Mucosa of descending colon (tissue), 3 donors: ENCODE results near the gene SGMS2. TPM values are rescaled to one million over a fixed set of nuclear protein-coding genes. Genes with fewer than 3 reads are reported as not detected.

Experiments
- ATAC-seq: fragments of 200-7000 bp; cut with Tn5 transposase; one replicate; pipeline ENCODE4 v1.9.1; 2020; ENCODE audit warnings: mild to moderate bottlenecking, moderate library complexity
- DNase-seq, 3 donors: peaks; one replicate each; pipeline ENCODE4 v3.0.0-alpha.2; 2020
- H3K36me3 ChIP-seq: fragments of 200-600 bp; one replicate; pipeline ENCODE4 v1.8.0; 2021; ENCODE audit warnings: low read depth, mild to moderate bottlenecking
- H3K4me1 ChIP-seq: fragments of 200-600 bp; one replicate; pipeline ENCODE4 v1.8.0; 2021; ENCODE audit warnings: low read depth, mild to moderate bottlenecking
- H3K4me3 ChIP-seq: fragments of 200-600 bp; one replicate; pipeline ENCODE4 v1.8.0; 2021; ENCODE audit warnings: mild to moderate bottlenecking
- H3K9me3 ChIP-seq: fragments of 200-600 bp; one replicate; pipeline ENCODE4 v1.8.0; 2021; ENCODE audit warnings: mild to moderate bottlenecking
- CTCF ChIP-seq: fragments of 200-600 bp; IDR thresholded peaks from one replicate; pipeline ENCODE4 v1.8.0; 2022; ENCODE audit warnings: antibody characterized with exemption, mild to moderate bottlenecking
- intact Hi-C, 2 donors: fragments of 100-400 bp; cut with DNase I in 1 of 2; cut with micrococcal nuclease in 1 of 2; formaldehyde crosslinking; loops; one replicate each; pipeline versions ENCODE4 v1.11.0 to v1.11.1; 2022; cut with DNase I, micrococcal nuclease
- total RNA-seq, 3 donors: library from RNA; stranded (reverse); fragmentation: NEBNext Ultra II Directional in 2 of 3; extraction: Animal tissue kit (Norgen Biotek cat#: 25700) in 2 of 3; gene quantifications; one replicate each; pipeline versions ENCODE4 v1.2.1 to v1.2.4, GENCODE V29; 2021 to 2023
- donor health status: DM: no; HTN: no; CAD: no; lungs with moderate emphysema.
- donor health status: DM: no; HTN: no; CAD: no.
- donor health status: DM: no; HTN: yes; CAD: no.

The SGMS2 gene
- total RNA-seq, 3 donors from 2014 or later = 37.5 to 47.8 (median 43.2) TPM

DNA sequence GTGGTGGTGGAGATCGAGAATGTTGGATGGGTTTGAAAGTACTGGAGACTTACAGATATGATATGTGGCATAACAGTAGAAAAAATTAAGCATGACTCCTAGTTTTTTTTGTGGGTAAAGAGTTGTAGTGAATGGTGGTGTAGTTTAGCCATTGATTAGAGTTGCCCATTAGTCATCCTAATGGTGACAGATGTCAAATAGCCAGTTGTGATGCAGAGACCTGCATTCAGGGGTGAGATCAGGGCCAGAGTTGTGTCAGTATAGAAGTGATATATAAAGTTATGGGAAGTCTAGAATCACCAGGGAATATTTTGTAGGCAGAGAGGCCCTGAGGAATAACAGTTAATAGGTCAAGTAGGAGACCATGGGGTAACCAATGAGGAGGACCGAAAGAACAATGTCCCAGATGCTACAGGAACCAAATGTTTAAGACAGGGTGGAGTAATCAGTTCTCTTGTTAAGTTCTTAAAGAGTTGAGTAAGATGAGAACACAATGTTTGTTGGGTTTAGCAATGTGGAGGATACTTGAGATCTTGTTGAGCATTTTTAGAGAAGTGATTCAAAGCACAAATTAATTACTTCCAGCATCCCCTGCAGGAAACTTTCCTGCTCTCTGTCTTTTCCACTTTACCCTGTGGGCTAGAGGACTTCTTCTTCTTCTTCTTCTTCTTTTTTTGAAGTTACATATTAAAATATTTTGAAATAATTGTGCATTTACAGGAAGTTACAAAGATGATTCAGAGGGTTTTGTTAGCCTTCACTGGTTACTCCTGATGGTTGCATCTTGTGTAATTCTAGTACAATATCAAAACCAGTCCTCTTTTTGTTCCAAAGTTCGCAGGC, 13.3 kb downstream of the SGMS2 start:
- DNase-seq (no peak), ATAC-seq (peak; percentile 21)
- no peak for TF ChIP-seq CTCF
- peaks cover 5% of the 10 kb centered on the region for H3K4me1 ChIP-seq
- no peak overlapping the region for H3K4me3 ChIP-seq
- H3K9me3 ChIP-seq = no peaks in the 10 kb centered on the region
- no peaks in the 10 kb centered on the region for H3K36me3 ChIP-seq
- intact Hi-C loops = no loop called here

- Histone ChIP-seq H3K9me3 (no peaks in the 10 kb centered on the region), H3K4me1 (peaks cover 5% of the 10 kb centered on the region), H3K36me3 (no peaks in the 10 kb centered on the region), H3K4me3 (no peak overlapping the region)
- no peak for TF ChIP-seq CTCF
- intact Hi-C loops = no loop called here
- DNase-seq = no peak
- ATAC-seq = peak; percentile 23
Measured at GRCh38 chr4:107838861-107839565, 14.3 kb downstream of the SGMS2 start.

DNA sequence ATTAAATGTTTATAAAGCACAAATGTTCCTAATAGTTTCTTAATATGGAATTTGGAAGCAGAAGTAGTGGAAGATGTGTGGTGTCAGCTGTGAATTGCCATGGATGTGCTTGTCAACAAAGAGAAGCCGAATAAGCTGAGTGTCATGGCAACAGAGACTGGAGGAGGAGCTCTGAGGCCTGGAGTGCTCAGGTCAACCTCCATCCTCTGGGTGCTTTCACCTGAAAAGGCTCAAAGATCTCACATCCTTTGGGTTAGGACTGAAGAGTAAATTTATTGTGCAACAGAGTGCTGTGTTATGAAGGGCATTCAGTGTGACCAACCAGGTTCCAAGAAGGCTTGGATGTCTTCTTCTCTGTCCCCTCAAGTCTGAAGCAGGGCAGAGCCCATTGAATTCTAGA, 18.7 kb downstream of the SGMS2 start:
- Histone ChIP-seq H3K4me3 (no peak overlapping the region), H3K4me1 (no peaks in the 10 kb centered on the region), H3K36me3 (no peaks in the 10 kb centered on the region), H3K9me3 (peaks cover 2% of the 10 kb centered on the region)
- DNase-seq (no peak), ATAC-seq (peak; percentile 23)
- TF ChIP-seq CTCF = no peak
- intact Hi-C loops = no loop called here

- Histone ChIP-seq H3K36me3 (no peaks in the 10 kb centered on the region), H3K4me3 (no peak overlapping the region), H3K4me1 (no peaks in the 10 kb centered on the region), H3K9me3 (peaks cover 2% of the 10 kb centered on the region)
- intact Hi-C loops = no loop called here
- ATAC-seq (no peak), DNase-seq (no peak)
- no peak for TF ChIP-seq CTCF
Measured at GRCh38 chr4:107845681-107846080, 20.9 kb downstream of the SGMS2 start.

DNA sequence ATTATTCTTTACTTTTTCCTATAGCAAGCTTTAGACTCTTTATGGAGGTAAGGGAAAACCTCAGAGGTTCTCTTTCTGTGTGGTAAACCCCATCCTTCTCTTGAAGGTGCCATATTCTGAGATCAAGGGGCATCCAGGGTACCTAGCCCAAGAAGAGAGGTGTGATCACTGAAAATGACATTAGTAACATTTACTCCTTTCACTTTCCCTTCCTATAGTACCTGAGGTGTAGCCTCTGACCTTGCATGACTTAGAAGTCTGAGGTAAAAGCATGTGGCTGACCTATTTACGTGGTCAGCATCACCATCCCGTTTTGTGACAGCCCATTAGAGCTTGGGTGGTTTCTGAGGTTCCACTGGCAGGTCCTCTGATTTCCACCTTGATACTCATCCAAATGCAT, 25.7 kb downstream of the SGMS2 start:
- Histone ChIP-seq H3K36me3 (no peaks in the 10 kb centered on the region), H3K4me3 (no peak overlapping the region), H3K9me3 (peaks cover 2% of the 10 kb centered on the region), H3K4me1 (peaks cover 5% of the 10 kb centered on the region)
- DNase-seq (no peak), ATAC-seq (peak; percentile 45)
- TF ChIP-seq CTCF = no peak
- intact Hi-C loops = no loop called here
